Measurements from ENCODE around the gene ZNHIT1.

- no peak for TF ChIP-seq PHF8 (IDR thresholded peaks at IDR 0.05; ENCODE audit: borderline replicate concordance, low read depth)
- TF ChIP-seq USF2 (IDR thresholded peaks at IDR 0.05): no peak
- TF ChIP-seq POLR2A (IDR thresholded peaks at IDR 0.05; ENCODE audit: low read length): no peak
- TF ChIP-seq EP300 (IDR thresholded peaks at IDR 0.05): no peak
- TF ChIP-seq CTCF (IDR thresholded peaks at IDR 0.05): no peak
Measured at GRCh38 chr7:101248276-101248675, 30.3 kb downstream of the ZNHIT1 start.
